SJCRH30 (cell line): ENCODE results near the gene UBE2I. TPM values are rescaled to one million over a fixed set of nuclear protein-coding genes. Genes with fewer than 3 reads are reported as not detected.
A peak's percentile ranks its signal among the peaks of the same experiment; 100 is the strongest.

Experiments
- DNase-seq, 2 experiments: peaks; one replicate each; pipeline ENCODE4 v3.0.0-alpha.2; 2015 to 2020
- H3K27ac ChIP-seq: fragments of 250-450 bp; sonication (Bioruptor Pico); 2 replicates; pipeline ENCODE4 v1.5.1; 2020; ENCODE audit warnings: mild to moderate bottlenecking, moderate library complexity
- H3K27me3 ChIP-seq: fragments of 250-450 bp; sonication (Bioruptor Pico); 2 replicates; pipeline ENCODE4 v1.5.1; 2020; ENCODE audit warnings: mild to moderate bottlenecking, moderate library complexity
- H3K36me3 ChIP-seq: fragments of 250-450 bp; sonication (Bioruptor Pico); 2 replicates; pipeline ENCODE4 v1.5.1; 2020; ENCODE audit warnings: mild to moderate bottlenecking, moderate library complexity
- H3K4me1 ChIP-seq: fragments of 250-450 bp; sonication (Bioruptor Pico); 2 replicates; pipeline ENCODE4 v1.5.1; 2020; ENCODE audit warnings: mild to moderate bottlenecking, moderate library complexity
- H3K4me3 ChIP-seq: fragments of 250-450 bp; sonication (Bioruptor Pico); 2 replicates; pipeline ENCODE4 v1.5.1; 2020; ENCODE audit warnings: mild to moderate bottlenecking, moderate library complexity
- H3K9me3 ChIP-seq: fragments of 250-450 bp; sonication (Bioruptor Pico); replicated peaks from 2 replicates; pipeline ENCODE4 v1.5.1; 2020; ENCODE audit warnings: mild to moderate bottlenecking, moderate library complexity
- total RNA-seq: library from RNA; depleted of rRNA; stranded (reverse); fragments of >200 nt; shearing (Covaris generic); gene quantifications from 2 replicates; pipeline ENCODE4 v1.2.3, GENCODE V29; 2014

UBE2I gene
- total RNA-seq, 1 experiment from 2014 or later, result 181 TPM

- H3K27ac ChIP-seq, result no peak overlapping the region
- H3K4me3 ChIP-seq, result peak overlapping the region; percentile 73
Observed at GRCh38 chr16:1311212-1311737, 1.8 kb downstream of the UBE2I start.

GRCh38 chr16:1311738-1312466, 2.5 kb downstream of the UBE2I start:
- no peak overlapping the region for H3K27ac ChIP-seq
- H3K36me3 ChIP-seq, result peaks cover 43% of the 10 kb centered on the region

More at GRCh38 chr16:1311212-1311737, 1.8 kb downstream of the UBE2I start:
- H3K9me3 ChIP-seq, result no peaks in the 10 kb centered on the region
- H3K36me3 ChIP-seq, result peaks cover 36% of the 10 kb centered on the region
- H3K27me3 ChIP-seq, result no peaks in the 10 kb centered on the region
- peaks cover 4% of the 10 kb centered on the region; the same call in 1 of the 2 replicates for H3K4me1 ChIP-seq
- DNase-seq, result no peak

GRCh38 chr16:1312467-1312816, 3.0 kb downstream of the UBE2I start:
- H3K9me3 ChIP-seq, result no peaks in the 10 kb centered on the region
- no peaks in the 10 kb centered on the region for H3K27me3 ChIP-seq
- peaks cover 4% of the 10 kb centered on the region; the same call in 1 of the 2 replicates for H3K4me1 ChIP-seq
- H3K4me3 ChIP-seq, result no peak overlapping the region
- H3K36me3 ChIP-seq, result peaks cover 48% of the 10 kb centered on the region
- no peak for DNase-seq
- H3K27ac ChIP-seq, result no peak overlapping the region

More at GRCh38 chr16:1311738-1312466, 2.5 kb downstream of the UBE2I start:
- Histone ChIP-seq H3K4me3 (no peak overlapping the region), H3K9me3 (no peaks in the 10 kb centered on the region), H3K27me3 (no peaks in the 10 kb centered on the region), H3K4me1 (peaks cover 4% of the 10 kb centered on the region; the same call in 1 of the 2 replicates)
- no peak for DNase-seq

GRCh38 chr16:1312903-1313302, 3.5 kb downstream of the UBE2I start:
- DNase-seq, result no peak
- Histone ChIP-seq H3K27me3 (no peaks in the 10 kb centered on the region), H3K36me3 (peaks cover 53% of the 10 kb centered on the region), H3K4me3 (no peak overlapping the region), H3K4me1 (peaks cover 4% of the 10 kb centered on the region; the same call in 1 of the 2 replicates), H3K27ac (no peak overlapping the region), H3K9me3 (no peaks in the 10 kb centered on the region)

- H3K4me3 ChIP-seq, result no peak overlapping the region
- H3K27ac ChIP-seq, result no peak overlapping the region
- no peaks in the 10 kb centered on the region for H3K9me3 ChIP-seq
- no peaks in the 10 kb centered on the region for H3K27me3 ChIP-seq
- peaks cover 4% of the 10 kb centered on the region; the same call in 1 of the 2 replicates for H3K4me1 ChIP-seq
- peaks cover 62% of the 10 kb centered on the region for H3K36me3 ChIP-seq
- DNase-seq, result no peak
Observed at GRCh38 chr16:1313721-1314369, 4.4 kb downstream of the UBE2I start.

GRCh38 chr16:1314399-1315068, 5.1 kb downstream of the UBE2I start:
- Histone ChIP-seq H3K9me3 (no peaks in the 10 kb centered on the region), H3K4me1 (peaks cover 4% of the 10 kb centered on the region; the same call in 1 of the 2 replicates), H3K27ac (no peak overlapping the region), H3K27me3 (no peaks in the 10 kb centered on the region), H3K4me3 (no peak overlapping the region), H3K36me3 (peaks cover 69% of the 10 kb centered on the region)
- no peak for DNase-seq

GRCh38 chr16:1315081-1316032, 5.9 kb downstream of the UBE2I start:
- no peaks in the 10 kb centered on the region for H3K9me3 ChIP-seq
- H3K27me3 ChIP-seq, result no peaks in the 10 kb centered on the region
- no peak overlapping the region for H3K4me3 ChIP-seq
- H3K4me1 ChIP-seq, result peaks cover 4% of the 10 kb centered on the region; the same call in 1 of the 2 replicates
- DNase-seq, result no peak
- peaks cover 77% of the 10 kb centered on the region for H3K36me3 ChIP-seq
- H3K27ac ChIP-seq, result no peak overlapping the region

- Histone ChIP-seq H3K4me1 (peaks cover 4% of the 10 kb centered on the region; the same call in 1 of the 2 replicates), H3K27me3 (no peaks in the 10 kb centered on the region), H3K27ac (no peak overlapping the region), H3K9me3 (no peaks in the 10 kb centered on the region), H3K36me3 (peaks cover 84% of the 10 kb centered on the region), H3K4me3 (no peak overlapping the region)
- DNase-seq, result no peak
Observed at GRCh38 chr16:1316033-1316405, 6.6 kb downstream of the UBE2I start.

GRCh38 chr16:1317479-1318267, 8.2 kb downstream of the UBE2I start:
- Histone ChIP-seq H3K4me1 (no peaks in the 10 kb centered on the region), H3K27ac (no peak overlapping the region), H3K27me3 (no peaks in the 10 kb centered on the region), H3K36me3 (peaks cover 85% of the 10 kb centered on the region), H3K4me3 (no peak overlapping the region), H3K9me3 (no peaks in the 10 kb centered on the region)
- no peak for DNase-seq

DNA sequence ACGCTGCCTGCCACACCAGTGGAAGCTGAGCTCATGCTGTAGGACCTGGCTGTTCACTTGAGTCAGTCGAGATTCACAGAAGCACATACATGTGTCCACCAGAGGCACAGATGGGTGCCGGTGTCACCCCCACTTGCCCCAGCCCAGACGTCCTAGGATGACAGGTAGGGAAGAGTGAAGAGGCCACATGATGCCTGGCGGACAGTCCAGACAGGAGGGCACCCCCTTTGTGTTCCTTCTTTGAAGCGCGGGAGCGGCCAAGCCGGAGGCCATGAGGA, 8.8 kb downstream of the UBE2I start:
- Histone ChIP-seq H3K9me3 (no peaks in the 10 kb centered on the region), H3K36me3 (peaks cover 82% of the 10 kb centered on the region), H3K27me3 (no peaks in the 10 kb centered on the region), H3K4me1 (no peaks in the 10 kb centered on the region), H3K27ac (no peak overlapping the region), H3K4me3 (no peak overlapping the region)
- no peak for DNase-seq

DNA sequence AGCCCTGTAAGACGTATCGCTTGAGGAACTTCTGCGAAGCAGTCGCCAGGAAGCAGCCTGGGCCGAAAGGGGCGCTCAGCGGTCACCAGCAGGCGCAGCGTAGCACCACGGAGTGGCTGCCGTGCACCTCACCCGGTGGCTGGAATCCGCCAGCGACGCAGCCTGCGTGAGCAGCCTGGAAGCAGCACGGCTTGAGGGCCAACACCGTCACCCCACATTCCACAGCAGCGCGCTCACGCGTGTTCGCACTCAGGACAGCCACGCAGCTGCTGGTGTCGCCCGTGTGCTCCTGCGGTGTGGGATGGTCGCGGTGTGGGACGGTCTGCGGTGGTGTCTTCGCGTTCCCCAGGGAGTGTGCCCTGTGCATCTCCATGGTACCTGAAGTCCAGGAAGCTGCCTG, 9.6 kb downstream of the UBE2I start:
- no peak for DNase-seq
- no peak overlapping the region for H3K4me3 ChIP-seq
- no peaks in the 10 kb centered on the region for H3K9me3 ChIP-seq
- no peak overlapping the region for H3K27ac ChIP-seq
- no peaks in the 10 kb centered on the region for H3K27me3 ChIP-seq
- peaks cover 81% of the 10 kb centered on the region for H3K36me3 ChIP-seq
- H3K4me1 ChIP-seq, result no peaks in the 10 kb centered on the region

- H3K4me1 ChIP-seq, result no peaks in the 10 kb centered on the region
- no peak overlapping the region for H3K27ac ChIP-seq
- DNase-seq, result no peak
- H3K36me3 ChIP-seq, result peaks cover 81% of the 10 kb centered on the region
- no peaks in the 10 kb centered on the region for H3K9me3 ChIP-seq
- no peaks in the 10 kb centered on the region for H3K27me3 ChIP-seq
- no peak overlapping the region for H3K4me3 ChIP-seq
Observed at GRCh38 chr16:1320097-1320496, 10.7 kb downstream of the UBE2I start.

DNA sequence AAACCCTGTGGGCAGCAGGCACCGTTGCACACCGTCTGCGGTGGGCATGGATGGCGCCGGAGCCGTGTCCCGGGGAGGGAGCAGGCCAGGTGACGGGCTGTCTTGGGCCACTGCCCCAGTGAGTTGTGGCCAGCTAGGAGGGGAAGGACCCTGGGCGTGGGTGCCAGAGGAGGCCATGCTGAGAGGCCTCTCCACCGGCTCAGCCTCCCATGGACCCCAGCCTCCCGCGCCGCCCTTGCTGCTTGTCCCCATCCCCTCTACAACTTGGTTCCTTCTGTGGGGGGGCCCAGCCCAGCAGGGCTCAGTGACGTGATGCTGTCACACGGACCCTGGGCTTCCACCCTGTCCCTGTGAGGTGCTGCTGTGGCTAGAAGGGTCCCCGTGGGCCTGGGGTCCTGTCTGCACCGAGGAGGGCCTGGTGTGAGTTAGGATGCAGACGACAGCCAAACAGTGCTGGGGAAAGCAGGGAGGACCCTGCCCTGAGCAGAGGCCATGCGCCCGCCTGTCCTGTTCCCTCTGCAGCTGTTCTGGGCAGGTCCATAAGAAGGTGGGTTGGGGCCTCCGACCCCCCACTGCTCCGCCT, 11.3 kb downstream of the UBE2I start:
- H3K36me3 ChIP-seq, result peaks cover 76% of the 10 kb centered on the region
- DNase-seq, result no peak
- H3K27me3 ChIP-seq, result no peaks in the 10 kb centered on the region

More for the DNA sequence above, 11.3 kb downstream of the UBE2I start:
- Histone ChIP-seq H3K4me3 (no peak overlapping the region), H3K9me3 (no peaks in the 10 kb centered on the region), H3K4me1 (no peaks in the 10 kb centered on the region), H3K27ac (no peak overlapping the region)
